HepG2 (cell line): ENCODE results near the gene NSMCE4A. TPM values are rescaled to one million over a fixed set of nuclear protein-coding genes. Genes with fewer than 3 reads are reported as not detected.

Experiments used
- ATAC-seq: fragments of 200-7000 bp; cut with Tn5 transposase; 3 replicates; pipeline ENCODE4 v1.9.1; 2020; ENCODE audit warnings: mild to moderate bottlenecking, moderate library complexity
- BruUV-seq: library from RNA; stranded (reverse); fragments of 400-500 nt; replicated peaks from 2 replicates; lab custom pipeline; 2021; lab: Mats Ljungman, UMichigan
- CTCF ChIA-PET: fragments of 300-600 bp; formaldehyde crosslinking; extraction: SDS; loops from one replicate; lab custom pipeline; 2021; ENCODE audit warnings: low total read pairs, inconsistent platforms, low intra/inter-chr PET ratio; lab: Yijun Ruan, JAX
- POLR2A ChIA-PET: fragments of 350-600 bp; sonication (Branson Sonifier 250); formaldehyde crosslinking; loops from one replicate; lab custom pipeline; 2020; ENCODE audit warnings: antibody characterized with exemption, inconsistent platforms; lab: Yijun Ruan, JAX
- DNase-seq: peaks from one replicate; pipeline ENCODE4 v3.0.0-alpha.2; 2015; ENCODE audit warnings: low spot score
- FAIRE-seq: peaks from 3 replicates; lab custom pipeline; 2011; peaks lifted over from hg19 to GRCh38; lab: Jason Lieb, UNC
- H2AFZ ChIP-seq: one replicate; pipeline ENCODE4 v1.6.1; 2011; ENCODE audit warnings: low read length, inconsistent platforms
- H3K27ac ChIP-seq: fragments of 300-600 bp; 3 replicates; pipeline ENCODE4 v1.8.0; 2011; ENCODE audit warnings: mixed run types, mild to moderate bottlenecking, mixed read lengths, low read length, inconsistent platforms; ENCODE audit not compliant: insufficient read depth; ENCODE audit errors: extremely low read length
- H3K27me3 ChIP-seq, 2 experiments: fragments of 200-600 bp in 1 of 2; 2 replicates in 1 of 2; 3 replicates in 1 of 2; pipeline versions ENCODE4 v1.6.0 to v1.8.0; 2011; ENCODE audit warnings: low read length in 2 of 2, mild to moderate bottlenecking in 2 of 2, moderate library complexity in 2 of 2, inconsistent platforms in 1 of 2; ENCODE audit not compliant: insufficient read depth in 2 of 2, control insufficient read depth in 1 of 2
- H3K36me3 ChIP-seq, 2 experiments: fragments of 200-600 bp in 1 of 2; replicated peaks in 1 of 2; 2 replicates in 1 of 2; 3 replicates in 1 of 2; pipeline versions ENCODE4 v1.5.1 to v1.8.0; 2011; ENCODE audit warnings: low read length in 2 of 2, inconsistent platforms in 1 of 2; ENCODE audit not compliant: insufficient read depth in 2 of 2, control insufficient read depth in 1 of 2
- H3K4me1 ChIP-seq: 2 replicates; pipeline ENCODE4 v1.5.1; 2012; ENCODE audit warnings: low read length, inconsistent platforms; ENCODE audit not compliant: insufficient read depth
- H3K4me2 ChIP-seq: 2 replicates; pipeline ENCODE4 v1.6.0; 2011; ENCODE audit warnings: low read depth, low read length, inconsistent platforms
- H3K4me3 ChIP-seq, 3 experiments: fragments of 200-600 bp in 1 of 3; sonication (generic), shearing (Covaris generic) in 1 of 3; replicated peaks in 1 of 3; 2 replicates each; pipeline ENCODE4 v1.5.1; 2011 to 2016; ENCODE audit warnings: low read length in 3 of 3, inconsistent platforms in 2 of 3, low read depth in 2 of 3, mild to moderate bottlenecking in 2 of 3, control low read depth in 1 of 3, mixed read lengths in 1 of 3; ENCODE audit not compliant: insufficient read depth in 1 of 3
- H3K79me2 ChIP-seq: one replicate; pipeline ENCODE4 v1.6.1; 2011; ENCODE audit warnings: low read length, inconsistent platforms; ENCODE audit not compliant: insufficient read depth
- H3K9ac ChIP-seq: 2 replicates; pipeline ENCODE4 v1.6.0; 2011; ENCODE audit warnings: mild to moderate bottlenecking, low read depth, low read length, inconsistent platforms; ENCODE audit not compliant: insufficient read depth
- H3K9me3 ChIP-seq: 2 replicates; pipeline ENCODE4 v1.5.1; 2012; ENCODE audit warnings: mild to moderate bottlenecking, low read length
- H4K20me1 ChIP-seq: 2 replicates; pipeline ENCODE4 v1.6.0; 2011; ENCODE audit warnings: inconsistent platforms, mild to moderate bottlenecking, low read length, moderate library complexity; ENCODE audit not compliant: insufficient read depth
- NFKBIZ ChIP-seq: IDR thresholded peaks from 2 replicates; pipeline ENCODE4 v1.6.1; 2018; ENCODE audit warnings: missing genetic modification reagents, missing compliant biosample characterization
- NONO ChIP-seq, 2 experiments: fragments of 450-650 bp in 1 of 2; sonication (generic) in 1 of 2; formaldehyde crosslinking in 1 of 2; IDR thresholded peaks in 1 of 2; conservative IDR thresholded peaks in 1 of 2; 2 replicates each; pipeline versions ENCODE4 v1.6.1 to v1.8.0; 2017 to 2022; ENCODE audit warnings: mild to moderate bottlenecking in 1 of 2, missing genetic modification reagents in 1 of 2, moderate library complexity in 1 of 2
- PRDM10 ChIP-seq: sonication (generic); formaldehyde crosslinking; IDR thresholded peaks from 2 replicates; pipeline ENCODE4 v1.4.0; 2020; ENCODE audit warnings: low read depth, missing genetic modification reagents
- RBFOX2 ChIP-seq: fragments of 200-400 bp; formaldehyde crosslinking; IDR thresholded peaks from 2 replicates; pipeline ENCODE4 v1.6.1; 2017; ENCODE audit warnings: low read depth, mild to moderate bottlenecking, low read length
- ZNF607 ChIP-seq: sonication (generic); formaldehyde crosslinking; IDR thresholded peaks from 2 replicates; pipeline ENCODE4 v1.5.1; 2020; ENCODE audit warnings: missing genetic modification reagents, mild to moderate bottlenecking, borderline replicate concordance
- ZXDC ChIP-seq: sonication (generic); formaldehyde crosslinking; IDR thresholded peaks from 2 replicates; pipeline ENCODE4 v1.5.0; 2020; ENCODE audit warnings: mild to moderate bottlenecking, missing genetic modification reagents
- WGBS: methylation state at CpG from one replicate; pipeline ENCODE4 v1.1.6; 2017; ENCODE audit warnings: low lambda C conversion rate; 5-methylcytosine and 5-hydroxymethylcytosine counted together
- in situ Hi-C: cut with HindIII; loops from 2 replicates; pipeline ENCODE4 v1.10.0; 2017; ENCODE audit warnings: low pct_unique_long_range_greater_than_20kb; ENCODE audit not compliant: extremely low pct_ligation_motif_present
- intact Hi-C: fragments of 100-400 bp; cut with micrococcal nuclease; formaldehyde crosslinking; loops from one replicate; pipeline ENCODE4 v1.10.0; 2022; ENCODE audit not compliant: unreplicated experiment
- polyA plus RNA-seq, 8 experiments: library from polyadenylated mRNA; depleted of rRNA in 3 of 8; stranded (reverse) in 7 of 8; unstranded in 1 of 8; fragments of >200 nt; fragmentation: Illumina TruSeq in 4 of 8; extraction: Trizol in 4 of 8; gene quantifications; 2 replicates each; pipeline versions ENCODE4 v1.2.1 to v1.2.3, GENCODE V29; 2011 to 2016; ENCODE audit warnings: low read depth in 4 of 8, missing spikeins in 1 of 8, mixed read lengths in 1 of 8; ENCODE audit not compliant: insufficient read depth in 1 of 8
- total RNA-seq, 5 experiments: library from RNA; depleted of rRNA; stranded (reverse); fragments of >200 nt; fragmentation: Illumina TruSeq; extraction: Trizol; gene quantifications; 2 replicates each; pipeline ENCODE4 v1.2.3, GENCODE V29; 2016; ENCODE audit warnings: low read depth in 1 of 5

Gene NSMCE4A
- total and polyA plus RNA-seq, 2 of the 13 experiments (the other 11 are each of a cell fraction or from before 2014, with no cell fraction given), result 61.1 to 91.6 TPM

DNA sequence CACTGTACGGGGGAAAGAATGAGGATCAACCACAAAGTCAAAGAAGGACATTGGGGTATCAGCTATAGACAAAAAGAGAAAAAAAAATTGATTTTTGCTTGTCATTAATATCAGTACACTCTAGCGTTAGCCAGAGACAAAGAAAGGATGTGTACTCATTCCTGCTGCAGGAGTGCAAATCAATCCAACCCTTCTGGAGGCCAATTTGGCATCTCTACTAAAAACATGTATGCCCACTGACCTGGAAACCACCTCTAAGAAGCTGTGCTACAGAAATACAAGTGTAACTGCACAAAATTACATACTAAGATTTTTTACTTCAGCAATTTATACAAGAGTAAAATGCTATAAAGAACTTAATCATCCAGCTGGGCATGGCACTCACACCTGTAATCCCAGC, 13.6 kb downstream of the NSMCE4A start:
- no peak overlapping the region for H3K9ac ChIP-seq
- DNase-seq (no peak), ATAC-seq (no peak), FAIRE-seq (no peak)
- TF ChIP-seq ZXDC (CRISPR knock-in tag) (no peak), RBFOX2 (no peak), NFKBIZ (CRISPR knock-in tag) (no peak), PRDM10 (CRISPR knock-in tag) (no peak), ZNF607 (no peak), NONO (IDR thresholded peaks at IDR 0.05) (no peak), NONO (CRISPR knock-in tag; conservative IDR thresholded peaks at IDR 0.05) (no peak)
- no peak overlapping the region for H3K4me3 ChIP-seq
- ChIA-PET POLR2A (no interaction called here), CTCF (no interaction called here)
- no TSS peak for BruUV-seq
- WGBS, result 92% methylated on average over 2 of the region's 2 CpGs
- H3K4me1 ChIP-seq, result no peaks in the 10 kb centered on the region
- peaks cover 6 to 47% of the 10 kb centered on the region in 2 experiments; a peak in 4 of 5 replicates for H3K36me3 ChIP-seq
- H3K27me3 ChIP-seq, result no peaks in the 10 kb centered on the region
- no peaks in the 10 kb centered on the region for H3K9me3 ChIP-seq
- no peaks in the 10 kb centered on the region for H3K79me2 ChIP-seq
- no peak overlapping the region for H3K27ac ChIP-seq
- H2AFZ ChIP-seq, result no peak overlapping the region
- in situ Hi-C loops, result no loop called here
- no peaks in the 10 kb centered on the region for H4K20me1 ChIP-seq
- intact Hi-C loops, result no loop called here
- no peak overlapping the region for H3K4me2 ChIP-seq
